Stimulated activated CD4-positive, alpha-beta T cell treated with anti-CD3 and anti-CD28 coated beads, TNF-alpha, amount 100 ng/mL, for 4 hours (primary cell): ENCODE measurements around the gene TTC29.
A peak's percentile ranks its signal among the peaks of the same experiment; 100 is the strongest.

Experiments used
- DNase-seq, 3 experiments: peaks; one replicate each; pipeline ENCODE4 v3.0.0-alpha.2; 2020; ENCODE audit warnings: low read depth in 3 of 3

Gene TTC29, protein sequence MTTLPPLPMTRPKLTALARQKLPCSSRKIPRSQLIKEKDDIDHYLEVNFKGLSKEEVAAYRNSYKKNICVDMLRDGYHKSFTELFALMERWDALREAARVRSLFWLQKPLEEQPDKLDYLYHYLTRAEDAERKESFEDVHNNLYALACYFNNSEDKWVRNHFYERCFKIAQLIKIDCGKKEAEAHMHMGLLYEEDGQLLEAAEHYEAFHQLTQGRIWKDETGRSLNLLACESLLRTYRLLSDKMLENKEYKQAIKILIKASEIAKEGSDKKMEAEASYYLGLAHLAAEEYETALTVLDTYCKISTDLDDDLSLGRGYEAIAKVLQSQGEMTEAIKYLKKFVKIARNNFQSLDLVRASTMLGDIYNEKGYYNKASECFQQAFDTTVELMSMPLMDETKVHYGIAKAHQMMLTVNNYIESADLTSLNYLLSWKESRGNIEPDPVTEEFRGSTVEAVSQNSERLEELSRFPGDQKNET

DNA sequence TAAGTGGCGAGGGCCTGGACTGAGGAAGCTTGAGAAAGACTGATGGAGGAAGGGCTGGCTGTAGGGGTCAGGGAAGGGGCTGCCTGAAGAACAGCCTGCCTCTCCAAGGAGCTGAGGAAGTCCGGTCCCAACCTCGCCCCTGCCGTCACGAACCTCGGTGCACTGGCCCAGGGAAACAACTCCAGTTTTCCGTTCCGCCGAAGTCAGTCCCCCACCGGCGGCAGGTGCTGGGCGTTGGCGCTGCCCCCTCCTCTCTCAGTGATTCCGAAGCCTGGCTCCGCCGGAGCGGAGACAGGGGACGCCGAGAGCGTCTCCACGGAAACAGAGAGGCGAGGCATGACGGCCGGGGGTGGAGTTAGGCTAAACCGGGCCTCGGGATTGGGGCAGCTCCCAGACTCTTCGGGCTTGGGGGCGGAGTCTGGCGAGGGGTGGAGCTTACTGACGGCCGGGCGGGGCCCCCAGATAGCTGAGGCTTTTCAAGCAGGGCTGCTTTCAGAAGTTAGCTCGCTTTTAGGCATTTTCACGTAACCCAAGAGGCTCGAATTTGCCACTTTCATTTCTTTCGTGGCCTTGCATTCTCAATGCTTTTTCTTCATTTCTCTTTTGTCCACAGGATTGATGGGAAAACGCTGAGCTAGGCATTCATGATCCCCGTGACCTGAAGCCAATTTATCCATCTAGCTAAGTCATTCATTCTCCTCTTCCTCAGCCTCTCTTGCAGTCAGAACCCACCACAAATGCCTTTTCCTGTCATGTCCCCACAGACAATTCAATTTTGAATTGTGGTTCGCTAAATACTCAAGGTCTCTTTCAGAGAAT lies at the start of gene TTC29:
TTC29 (minus strand) TSS at position 309 of the 819 bp plus-strand sequence. CDS start 5,969 bp downstream, outside the sequence.
- peak; percentile 65 to 73 (median 67) for DNase-seq

- DNase-seq: no peak
These were observed 36.0 kb upstream of the TTC29 start for GRCh38 chr4:146981651-146982050.

GRCh38 chr4:146978641-146979040 lies 33.0 kb upstream of the TTC29 start:
- no peak for DNase-seq

DNA sequence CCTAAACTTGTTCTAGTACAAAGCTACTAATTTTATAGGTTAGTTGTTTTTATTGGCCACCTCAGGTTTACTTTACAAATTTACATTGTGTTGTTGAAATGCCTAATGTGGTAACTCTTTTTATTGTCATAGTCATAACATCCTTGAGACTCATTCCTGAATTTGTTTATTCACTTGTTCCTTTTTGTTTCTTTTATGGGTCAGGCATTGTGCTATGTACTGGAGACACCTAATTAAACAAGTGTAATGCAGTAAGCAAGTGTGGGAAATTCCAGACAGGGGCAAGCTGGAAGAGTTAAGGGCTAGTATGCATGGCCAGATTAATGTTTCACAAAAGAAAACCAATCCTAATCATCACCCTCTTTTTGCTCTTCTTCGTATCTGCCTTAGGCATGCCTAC lies 30.5 kb upstream of the TTC29 start:
- DNase-seq: no peak

GRCh38 chr4:146975527-146975926 lies 29.9 kb upstream of the TTC29 start:
- no peak for DNase-seq

DNA sequence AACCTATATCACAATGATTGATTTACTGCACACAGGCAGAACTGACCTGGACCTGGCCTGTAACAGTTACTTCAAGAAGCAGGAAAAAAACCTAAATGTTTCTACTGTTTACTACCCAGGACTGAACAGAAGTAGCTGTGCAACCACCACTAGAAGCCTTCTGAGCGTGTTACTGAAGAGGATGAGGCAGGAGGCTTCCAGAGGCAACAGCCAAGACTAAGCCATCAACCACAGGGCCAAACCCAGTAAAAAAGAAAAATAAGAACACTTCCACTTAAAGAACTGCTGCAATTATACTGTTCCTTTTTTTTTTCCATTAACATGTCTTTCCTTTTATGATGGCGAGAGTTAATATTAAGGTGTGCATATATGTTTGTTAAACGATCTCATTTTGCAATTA lies 29.4 kb upstream of the TTC29 start:
- DNase-seq: no peak

DNA sequence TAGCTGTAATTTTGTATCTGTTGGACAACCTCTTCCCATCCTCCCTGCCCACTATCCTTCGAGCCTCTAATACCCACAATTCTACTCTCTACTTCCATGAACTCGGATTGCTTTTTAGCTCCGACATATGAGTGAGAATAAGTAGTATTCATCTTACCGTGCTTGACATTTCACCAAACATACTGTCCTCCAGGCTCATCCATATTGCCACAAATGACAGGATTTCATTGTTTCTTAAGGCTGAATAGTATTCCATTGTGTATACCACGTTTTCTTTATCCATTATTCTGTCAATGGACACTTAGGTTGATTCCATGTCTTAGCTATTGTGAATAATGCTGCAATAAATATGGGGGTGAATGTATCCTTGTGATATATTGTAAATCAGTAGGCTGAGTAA lies 26.4 kb upstream of the TTC29 start:
- no peak for DNase-seq

DNA sequence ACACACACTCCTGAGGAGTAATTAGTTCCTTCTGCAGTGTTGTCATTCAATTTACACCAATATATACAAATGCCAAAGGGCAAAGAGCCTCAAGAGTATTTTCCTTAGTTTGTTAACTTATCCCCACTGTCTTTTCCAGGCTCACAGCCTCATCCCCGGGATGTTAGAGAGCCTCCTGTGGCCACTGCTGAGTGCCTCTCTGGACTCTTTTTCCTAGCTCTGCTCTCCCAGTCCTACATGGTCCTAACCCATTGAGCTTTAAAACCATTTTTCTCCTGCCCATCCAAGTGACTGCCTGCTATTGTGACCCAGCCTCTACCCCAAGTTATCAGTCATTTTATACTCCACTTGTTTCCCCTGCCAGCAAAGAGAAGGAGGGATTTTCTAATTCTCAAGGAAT lies 23.5 kb upstream of the TTC29 start:
- DNase-seq: no peak

DNA sequence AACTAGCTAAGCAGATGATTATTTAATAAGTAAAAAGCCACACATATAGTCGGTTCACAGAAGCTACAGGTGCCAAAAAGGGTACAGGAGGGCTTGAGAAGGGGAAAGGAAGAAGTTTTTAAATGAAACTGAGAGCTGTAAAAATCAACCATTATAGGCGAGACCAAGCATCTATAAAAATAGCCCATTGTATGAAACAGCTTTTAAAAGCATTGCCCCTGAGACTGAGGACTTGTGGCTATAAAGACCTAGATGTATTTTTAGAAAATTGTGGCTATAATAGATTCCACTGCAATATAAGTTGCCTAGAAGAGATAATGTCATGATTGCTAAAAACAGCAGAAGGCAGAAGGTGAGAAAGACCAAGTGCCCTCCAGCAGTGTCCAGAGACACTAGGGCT lies 15.0 kb upstream of the TTC29 start:
- no peak for DNase-seq

DNA sequence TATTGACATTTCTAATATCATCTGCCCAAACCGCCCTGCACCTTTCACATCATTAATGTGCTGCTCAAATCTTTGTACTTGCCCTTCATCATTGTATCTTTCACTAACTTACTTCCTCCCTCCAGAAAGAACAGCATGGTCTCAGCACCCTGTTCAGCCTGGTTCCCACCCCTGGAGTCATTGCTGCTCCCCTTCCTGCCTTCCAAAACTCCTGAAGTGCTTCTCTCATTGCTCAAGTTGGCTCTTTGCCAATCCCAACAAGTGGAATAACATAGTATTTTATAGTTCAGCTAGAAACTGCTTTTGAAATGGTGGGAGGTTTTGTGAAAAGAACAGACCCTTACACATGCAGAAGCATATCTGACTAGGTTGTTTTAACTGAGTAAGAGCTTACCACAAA lies 14.0 kb upstream of the TTC29 start:
- no peak for DNase-seq

DNA sequence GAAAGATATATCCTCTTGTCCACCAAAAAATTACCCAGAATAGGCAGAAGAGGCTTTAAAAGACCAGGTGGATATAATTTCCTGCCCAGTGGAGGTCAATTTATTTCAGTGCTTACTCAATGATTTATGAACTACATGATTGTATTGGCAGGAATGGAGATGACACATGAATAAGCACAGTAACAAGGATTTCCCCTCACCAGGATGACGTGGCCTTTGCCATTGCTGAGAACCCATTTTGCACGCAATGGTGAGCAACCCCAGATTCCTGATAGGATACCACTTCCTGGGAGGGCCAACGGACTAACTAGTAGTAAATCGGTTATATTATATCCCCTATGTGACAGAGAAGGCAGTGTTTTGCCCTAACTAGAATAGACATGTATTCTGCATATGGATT lies 11.6 kb upstream of the TTC29 start:
- DNase-seq: no peak

- no peak for DNase-seq
These were observed 7.2 kb upstream of the TTC29 start for GRCh38 chr4:146952896-146953295.

- no peak for DNase-seq
These were observed 3.9 kb upstream of the TTC29 start for GRCh38 chr4:146949559-146949958.

- DNase-seq: no peak
These were observed 1.8 kb downstream of the TTC29 start for GRCh38 chr4:146943691-146944375.

DNA sequence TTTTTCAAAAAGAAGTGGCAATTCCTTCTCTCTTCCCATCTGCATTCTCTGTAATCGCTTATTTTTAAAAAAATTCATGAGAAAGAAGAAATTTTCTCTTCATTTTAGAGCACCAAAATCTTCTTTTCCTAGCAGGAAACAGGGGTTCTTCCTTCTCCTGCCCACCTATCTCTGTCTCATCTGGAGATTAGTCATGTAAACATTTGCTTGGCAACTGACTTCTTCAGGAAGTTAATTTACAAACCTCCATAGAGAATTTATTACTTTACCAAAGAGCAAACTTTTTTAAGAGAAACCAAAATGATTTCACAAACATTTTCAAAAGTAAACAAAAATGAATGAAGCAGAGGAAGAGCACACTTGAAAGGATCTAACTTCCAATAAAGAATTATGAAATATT lies 13.5 kb downstream of the TTC29 start:
- DNase-seq: no peak

- DNase-seq: no peak
These were observed 15.0 kb downstream of the TTC29 start for GRCh38 chr4:146930673-146931072.

- DNase-seq: no peak
These were observed 18.0 kb downstream of the TTC29 start for GRCh38 chr4:146927695-146928094.

GRCh38 chr4:146916479-146917076 lies 29.1 kb downstream of the TTC29 start:
- no peak for DNase-seq

DNA sequence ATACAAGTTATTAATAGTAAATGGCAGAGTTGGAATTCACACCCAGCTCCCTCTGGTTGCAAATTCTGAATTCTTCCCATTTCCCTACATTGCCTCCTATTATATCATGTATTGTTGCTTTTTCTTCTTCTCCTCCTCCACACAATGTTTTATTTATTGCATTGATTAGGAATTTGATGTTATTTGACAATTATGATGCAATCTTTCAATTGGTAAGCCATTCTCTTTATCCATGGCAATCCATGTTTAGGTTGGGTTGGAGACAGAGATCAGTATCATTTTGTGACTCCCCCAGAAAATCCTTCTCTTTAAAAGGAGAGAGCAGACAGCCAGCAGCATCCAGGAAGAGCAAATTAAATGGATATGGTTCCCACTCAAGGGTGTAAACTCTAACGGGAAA lies 30.5 kb downstream of the TTC29 start:
- DNase-seq: no peak

DNA sequence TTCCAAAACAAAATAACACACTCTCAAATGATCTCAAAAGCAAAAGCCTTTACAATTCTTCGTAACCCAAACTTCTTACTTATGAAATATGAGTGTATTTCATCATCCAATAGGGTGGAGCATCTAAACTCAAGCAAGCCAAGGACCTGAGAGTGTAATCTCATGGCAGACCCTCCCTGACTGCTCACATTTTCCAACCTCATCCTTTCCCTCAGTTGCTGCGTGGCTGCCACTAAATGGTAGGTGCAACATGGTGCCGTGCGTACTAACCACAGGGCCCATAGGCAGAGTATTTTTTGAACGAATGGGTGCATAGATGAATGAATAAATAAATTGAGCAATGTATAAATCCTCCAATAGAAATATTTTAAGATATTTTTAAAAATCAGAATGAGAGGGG lies 45.4 kb downstream of the TTC29 start:
- DNase-seq: no peak

GRCh38 chr4:146890301-146890700 lies 55.4 kb downstream of the TTC29 start:
- DNase-seq: no peak

DNA sequence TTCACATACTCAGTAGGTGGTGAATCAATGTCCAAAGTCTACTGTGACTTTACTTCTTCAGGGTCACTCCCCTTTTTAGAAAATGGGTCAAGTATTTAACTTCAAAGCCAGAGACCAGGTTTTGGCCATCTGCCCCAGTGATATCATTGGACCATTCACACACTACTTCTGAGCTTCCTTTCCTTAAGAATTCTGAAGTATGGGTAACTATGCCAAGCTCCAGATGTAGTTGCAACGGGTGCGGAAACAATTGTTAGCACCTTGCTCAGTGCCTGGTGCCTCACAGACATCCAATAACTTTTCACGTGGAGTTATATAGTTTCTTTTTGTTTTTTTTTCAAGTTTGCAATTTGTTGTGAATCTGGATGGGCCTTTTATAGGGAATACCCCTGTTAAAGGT lies 62.6 kb downstream of the TTC29 start:
- DNase-seq: no peak
